ENCODE data around the gene MAD1L1.

The MAD1L1 gene

DNA sequence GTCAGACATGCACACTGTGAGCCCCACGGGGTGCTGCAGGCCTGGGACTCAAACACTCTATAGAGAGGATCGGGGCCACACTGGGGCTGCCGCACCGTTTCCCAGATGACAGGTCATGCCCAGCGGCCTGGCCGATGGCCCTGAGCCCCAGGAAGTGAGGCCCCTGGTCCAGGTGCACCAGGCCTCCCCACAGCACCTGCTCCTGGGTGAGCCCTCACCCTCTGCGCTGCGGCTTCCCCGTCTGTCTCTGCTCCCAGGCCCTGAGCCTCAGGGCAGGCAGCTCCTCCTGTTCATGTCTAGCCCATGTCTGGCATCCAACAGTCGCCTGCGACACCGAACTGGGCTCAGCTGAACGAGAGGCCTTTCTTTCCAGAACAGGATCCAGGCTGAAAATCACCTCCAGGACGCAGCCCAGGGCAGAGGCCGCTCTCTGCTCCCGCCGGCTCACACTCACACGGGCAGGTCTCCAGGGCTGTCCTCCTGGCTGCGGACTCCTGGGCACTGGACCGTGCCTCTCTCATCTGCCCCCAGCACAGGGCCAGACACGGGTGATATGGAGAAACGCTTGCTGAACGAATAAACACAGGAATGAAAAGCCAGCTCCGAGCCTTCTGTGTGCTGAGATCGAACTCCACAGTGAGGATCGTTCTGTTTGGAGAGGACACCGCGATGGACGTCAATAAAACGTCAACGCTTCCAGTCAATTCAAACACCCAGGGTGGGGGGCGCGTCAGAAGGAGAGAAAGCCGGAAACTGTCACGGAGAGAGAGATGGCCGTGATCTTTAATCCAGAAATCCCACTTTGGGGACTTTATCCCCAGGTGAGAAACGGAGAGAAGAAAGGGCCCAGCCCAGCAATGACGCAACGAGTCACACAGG is 360.3 kb downstream of the MAD1L1 start:
- no peak overlapping the region for H3K4me3 ChIP-seq (ENCODE audit: low read length)
- DNase-seq (ENCODE audit: low read depth), result no peak
- TF ChIP-seq CTCF (conservative IDR thresholded peaks at IDR 0.05; ENCODE audit: low read length), result no peak

DNA sequence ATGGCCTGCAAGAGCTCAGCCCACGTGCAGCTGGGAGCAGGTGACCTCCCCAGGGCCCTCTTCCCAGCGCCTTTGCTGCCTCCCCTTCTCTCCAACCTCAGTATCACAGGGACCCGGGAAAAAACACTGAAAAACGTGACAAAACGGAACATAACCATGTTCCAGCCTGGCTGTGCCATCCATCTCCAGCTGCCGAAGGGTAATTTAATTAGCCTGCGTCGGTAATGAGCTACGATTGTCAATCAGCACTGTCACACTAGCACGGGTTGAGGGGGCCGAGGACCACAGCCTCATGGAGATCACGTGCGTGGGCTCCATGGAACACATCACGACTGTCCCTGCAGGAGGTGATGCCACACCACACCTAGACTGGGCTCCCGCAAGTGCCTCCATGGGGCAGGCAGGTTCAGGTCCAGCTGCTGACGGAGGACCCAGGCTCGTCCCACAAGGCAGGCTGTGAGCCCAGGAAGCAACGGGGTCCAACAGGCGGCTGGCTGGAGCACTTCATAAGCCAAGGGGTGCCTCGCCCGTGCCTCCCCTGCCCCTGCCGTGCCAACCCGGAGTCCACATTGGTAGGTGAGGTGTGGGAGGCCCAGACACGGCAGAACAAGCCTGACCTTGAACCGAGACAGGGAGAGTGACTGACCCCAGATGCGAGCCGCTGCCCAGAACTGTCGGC is 363.2 kb downstream of the MAD1L1 start:
- H3K4me3 ChIP-seq (ENCODE audit: low read length), result no peak overlapping the region
- no peak for TF ChIP-seq CTCF (conservative IDR thresholded peaks at IDR 0.05; ENCODE audit: low read length)
- DNase-seq (ENCODE audit: low read depth), result no peak

GRCh38 chr7:1868516-1869165 is 364.1 kb downstream of the MAD1L1 start:
- no peak for DNase-seq (ENCODE audit: low read depth)
- no peak for TF ChIP-seq CTCF (conservative IDR thresholded peaks at IDR 0.05; ENCODE audit: low read length)
- no peak overlapping the region for H3K4me3 ChIP-seq (ENCODE audit: low read length)

- TF ChIP-seq CTCF (conservative IDR thresholded peaks at IDR 0.05; ENCODE audit: low read length), result no peak
- DNase-seq (ENCODE audit: low read depth), result no peak
Observed at GRCh38 chr7:1867370-1868260, 365.1 kb downstream of the MAD1L1 start.

DNA sequence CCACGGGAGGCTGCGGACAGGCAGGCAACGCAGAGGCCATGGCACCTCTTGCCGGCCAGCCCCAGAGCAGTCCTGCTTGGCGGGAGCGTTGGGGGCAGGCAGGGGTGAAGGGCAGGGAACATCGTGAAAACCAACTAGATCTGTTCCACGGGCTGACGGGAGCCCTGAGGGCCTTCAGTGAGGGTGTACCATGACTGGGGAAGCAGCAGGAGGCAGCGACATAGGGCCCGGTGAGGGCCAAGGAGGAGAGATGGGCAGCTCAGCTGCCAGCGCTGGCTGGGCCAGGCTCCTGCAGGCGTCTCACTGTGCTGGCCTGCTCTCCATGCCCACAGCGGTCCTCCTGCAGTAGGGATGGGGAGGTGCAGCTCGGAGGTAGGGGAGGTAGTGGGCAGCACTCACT is 366.1 kb downstream of the MAD1L1 start:
- no peak for TF ChIP-seq CTCF (conservative IDR thresholded peaks at IDR 0.05; ENCODE audit: low read length)
- H3K4me3 ChIP-seq (ENCODE audit: low read length), result no peak overlapping the region
- DNase-seq (ENCODE audit: low read depth), result no peak

More at GRCh38 chr7:1867370-1868260, 365.1 kb downstream of the MAD1L1 start:
- H3K4me3 ChIP-seq (ENCODE audit: low read length), result no peak overlapping the region

- DNase-seq (ENCODE audit: low read depth), result no peak
- no peak overlapping the region for H3K4me3 ChIP-seq (ENCODE audit: low read length)
- TF ChIP-seq CTCF (conservative IDR thresholded peaks at IDR 0.05; ENCODE audit: low read length), result no peak
Observed at GRCh38 chr7:1865571-1866255, 367.0 kb downstream of the MAD1L1 start.
